ENCODE measurements around the gene ANO10.
"Not testable (repeated sequence)": the region's sequence is repeated elsewhere in the genome, so short reads cannot be mapped to it uniquely, and the experiment has no call there.

ANO10 gene

GRCh38 chr3:43378066-43378935, 243.5 kb downstream of the ANO10 start:
- DNase-seq (ENCODE audit: low read depth, low spot score): peak; percentile 39

GRCh38 chr3:43373560-43373928, 248.3 kb downstream of the ANO10 start:
- peak; percentile 13 for DNase-seq (ENCODE audit: low read depth, low spot score)

GRCh38 chr3:43372809-43373559, 248.8 kb downstream of the ANO10 start:
- DNase-seq (ENCODE audit: low read depth, low spot score): peak; percentile 56

- DNase-seq (ENCODE audit: low read depth, low spot score): no peak
Measured at GRCh38 chr3:43372007-43372740, 249.6 kb downstream of the ANO10 start.

DNA sequence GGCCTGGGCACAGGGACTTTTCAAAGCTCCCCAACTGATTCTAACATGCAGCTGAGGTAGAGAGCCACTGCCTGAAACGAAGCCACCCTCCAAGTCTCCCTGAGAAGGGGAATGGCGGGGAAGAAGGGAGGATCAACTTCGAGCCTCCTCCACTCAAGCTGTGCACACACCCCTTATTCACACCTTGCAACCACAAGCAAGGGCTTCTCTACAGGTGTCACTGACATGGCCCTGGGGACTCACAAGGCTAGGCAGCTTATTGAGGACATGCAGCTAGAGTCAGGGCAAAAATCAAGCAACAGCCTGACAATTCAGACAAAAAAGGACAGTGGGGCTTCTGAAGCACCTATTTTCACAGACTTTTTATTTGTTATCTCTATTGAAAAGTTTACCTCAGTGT, 250.3 kb downstream of the ANO10 start:
- DNase-seq (ENCODE audit: low read depth, low spot score): no peak

GRCh38 chr3:43370293-43370980, 251.4 kb downstream of the ANO10 start:
- no peak for DNase-seq (ENCODE audit: low read depth, low spot score)

- no peak for DNase-seq (ENCODE audit: low read depth, low spot score)
Measured at GRCh38 chr3:43369404-43370292, 252.2 kb downstream of the ANO10 start.

DNA sequence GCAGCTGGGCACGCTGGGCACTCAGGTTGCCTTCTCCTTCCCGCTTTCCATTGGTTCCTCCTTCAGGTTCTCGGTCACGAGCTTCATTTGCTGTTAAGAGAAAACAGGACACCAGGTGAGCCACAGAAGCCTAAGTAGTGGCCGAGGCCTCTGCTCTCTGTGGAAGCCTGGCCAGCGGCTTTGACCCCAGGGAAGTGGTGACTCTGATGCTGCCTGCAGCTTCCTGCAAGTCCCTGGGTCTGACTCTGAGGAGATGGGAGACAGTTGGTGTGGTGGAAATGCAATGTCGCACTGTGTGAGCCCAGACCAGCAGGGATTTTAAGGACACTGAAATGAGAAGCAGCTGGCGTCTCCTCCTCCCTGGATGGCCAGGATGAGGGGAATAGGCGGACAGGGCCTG, 254.9 kb downstream of the ANO10 start:
- no peak for DNase-seq (ENCODE audit: low read depth, low spot score)

- DNase-seq (ENCODE audit: low read depth, low spot score): no peak
Measured at GRCh38 chr3:43366481-43366880, 255.3 kb downstream of the ANO10 start.

DNA sequence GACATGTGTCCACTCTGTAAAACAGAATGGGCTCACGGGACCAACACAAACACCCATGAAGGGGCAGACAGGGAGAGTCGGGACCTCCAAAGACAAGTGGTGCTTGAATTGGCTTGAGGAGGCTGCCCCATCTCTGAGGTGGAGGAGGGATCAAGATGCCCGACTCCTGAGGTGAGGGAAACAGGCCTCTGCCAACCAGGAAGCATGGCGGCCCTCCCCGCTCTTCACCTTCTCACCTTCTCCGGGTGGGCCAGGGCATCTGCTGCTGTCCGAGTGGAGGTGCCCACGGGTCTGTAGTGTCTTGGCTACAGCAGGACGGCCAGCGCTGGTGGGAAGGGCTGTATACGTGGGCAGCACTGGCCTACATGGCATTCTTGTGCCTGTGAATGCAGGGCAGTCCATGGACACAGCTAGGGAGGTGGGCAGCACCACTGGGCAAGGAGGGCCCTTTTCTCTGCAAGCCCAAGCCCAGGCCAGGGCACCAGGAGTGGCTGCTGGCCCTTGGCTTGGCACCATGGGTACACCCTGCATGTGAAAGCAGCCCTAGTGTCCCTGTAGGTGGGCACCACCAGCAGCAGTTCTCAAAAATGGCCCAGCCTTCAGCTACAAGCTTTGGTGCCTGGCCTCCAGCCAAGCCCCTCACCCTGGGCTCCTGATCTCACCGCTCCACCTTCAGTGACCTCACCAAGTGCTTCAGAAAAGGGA, 256.1 kb downstream of the ANO10 start:
- DNase-seq (ENCODE audit: low read depth, low spot score): no peak

DNA sequence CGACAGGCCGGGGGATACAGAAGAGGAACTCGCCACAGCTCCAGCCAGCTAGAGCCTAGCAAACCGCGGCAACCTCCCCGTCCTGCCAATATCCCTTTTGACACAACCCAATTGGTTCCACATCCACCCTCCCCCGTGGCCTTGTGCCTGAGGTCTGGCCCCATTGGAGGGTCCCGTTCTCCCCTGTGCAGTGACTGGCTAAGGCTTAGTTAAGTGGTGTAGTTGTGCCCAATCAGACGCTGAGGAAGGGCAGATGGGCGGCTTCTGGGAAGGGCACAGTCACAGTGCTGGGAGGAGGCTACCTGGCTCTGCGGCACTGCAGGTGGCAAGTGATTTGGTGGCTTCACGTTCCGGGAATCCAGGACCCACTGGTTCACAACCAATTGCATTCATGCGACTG, 256.9 kb downstream of the ANO10 start:
- no peak for DNase-seq (ENCODE audit: low read depth, low spot score)

GRCh38 chr3:43364494-43364893, 257.3 kb downstream of the ANO10 start:
- DNase-seq (ENCODE audit: low read depth, low spot score): no peak

DNA sequence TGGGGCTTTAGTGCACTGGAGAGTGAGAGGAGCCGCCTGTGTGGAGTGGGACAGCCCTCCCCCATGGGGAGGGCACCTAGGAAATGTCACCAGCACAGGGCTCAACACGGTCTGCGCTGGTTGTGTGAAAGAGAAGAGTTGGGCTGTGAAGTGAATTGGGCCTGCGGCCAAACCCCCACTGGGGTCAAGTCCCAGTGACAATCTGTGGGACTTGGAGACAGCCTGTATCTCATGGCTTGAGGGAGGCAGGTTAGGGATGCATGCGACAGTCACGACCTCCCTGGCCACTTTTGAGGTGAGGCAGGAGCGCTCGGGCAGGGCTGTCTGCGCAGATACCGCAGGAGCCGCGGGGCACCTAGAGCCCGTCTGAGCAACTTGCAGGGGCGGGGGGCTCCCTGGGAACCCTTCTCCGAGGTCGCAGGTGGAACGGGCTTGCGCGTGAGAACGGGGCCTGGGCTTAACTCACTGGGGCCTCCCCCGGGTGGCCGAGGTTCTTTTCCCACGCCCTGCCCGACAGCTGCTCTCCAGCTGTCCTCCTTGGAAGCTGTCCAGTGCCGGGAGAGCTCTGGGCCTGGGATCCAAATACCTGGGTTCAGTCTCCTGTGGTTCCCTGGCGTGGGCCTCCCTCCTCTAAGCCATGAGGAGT, 258.1 kb downstream of the ANO10 start:
- no peak for DNase-seq (ENCODE audit: low read depth, low spot score)

DNA sequence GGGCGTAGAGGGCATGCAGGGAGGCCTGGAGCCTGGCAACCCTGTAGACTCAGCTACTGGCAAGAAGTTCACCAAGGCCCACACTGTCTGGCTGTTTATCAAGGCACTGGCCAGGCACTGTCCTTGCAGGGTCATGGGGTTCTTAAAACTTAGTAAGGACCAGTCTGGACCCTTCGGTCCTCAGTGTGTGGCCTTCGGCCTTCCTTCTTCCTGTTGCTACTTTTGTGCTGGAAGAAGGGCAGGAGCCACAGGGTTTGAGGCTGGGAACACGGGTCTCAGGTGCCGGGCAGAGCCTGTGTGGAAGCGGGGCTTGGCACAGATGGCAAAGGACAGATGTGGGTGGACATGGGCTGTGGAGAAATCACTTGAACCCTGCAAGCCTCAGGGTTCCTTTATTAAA, 258.9 kb downstream of the ANO10 start:
- no peak for DNase-seq (ENCODE audit: low read depth, low spot score)

DNA sequence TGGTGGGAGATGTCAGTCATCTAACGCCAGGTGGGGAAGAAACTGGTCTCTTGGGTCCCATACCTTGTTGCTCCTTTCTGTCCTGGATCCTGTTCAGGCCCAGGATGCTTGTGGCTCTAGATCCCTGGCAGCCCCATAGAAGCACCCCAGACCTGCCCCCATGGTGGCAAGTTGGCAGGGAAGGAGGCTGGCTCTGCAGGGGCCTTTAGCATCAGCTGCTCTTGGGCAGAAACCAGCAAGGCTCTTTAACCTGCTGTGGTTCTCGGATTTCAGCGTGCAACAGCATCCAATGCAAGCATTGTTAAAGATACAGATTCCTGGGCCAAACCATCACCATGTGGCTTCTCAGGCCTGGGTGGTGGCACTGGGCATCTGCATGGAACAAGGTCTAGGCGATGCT, 259.6 kb downstream of the ANO10 start:
- no peak for DNase-seq (ENCODE audit: low read depth, low spot score)

GRCh38 chr3:43361077-43361476, 260.7 kb downstream of the ANO10 start:
- DNase-seq (ENCODE audit: low read depth, low spot score): no peak

DNA sequence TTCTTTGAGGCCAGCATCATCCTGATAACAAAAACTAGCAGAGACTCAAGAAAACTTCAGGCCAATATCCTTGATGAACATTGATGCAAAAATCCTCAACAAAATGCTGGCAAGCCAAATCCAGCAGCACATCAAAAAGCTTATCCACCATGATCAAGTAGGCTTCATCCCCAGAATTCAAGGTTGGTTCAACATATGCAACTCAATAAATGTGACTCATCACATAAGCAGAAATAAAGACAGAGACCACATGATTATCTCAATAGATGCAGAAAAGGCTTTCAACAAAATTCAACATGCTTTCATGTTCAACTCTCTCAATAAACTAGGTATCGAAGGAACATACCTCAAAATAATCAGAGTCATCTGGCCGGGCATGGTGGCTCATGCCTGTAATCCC, 265.8 kb downstream of the ANO10 start:
- not testable (repeated sequence) for DNase-seq (ENCODE audit: low read depth, low spot score)

DNA sequence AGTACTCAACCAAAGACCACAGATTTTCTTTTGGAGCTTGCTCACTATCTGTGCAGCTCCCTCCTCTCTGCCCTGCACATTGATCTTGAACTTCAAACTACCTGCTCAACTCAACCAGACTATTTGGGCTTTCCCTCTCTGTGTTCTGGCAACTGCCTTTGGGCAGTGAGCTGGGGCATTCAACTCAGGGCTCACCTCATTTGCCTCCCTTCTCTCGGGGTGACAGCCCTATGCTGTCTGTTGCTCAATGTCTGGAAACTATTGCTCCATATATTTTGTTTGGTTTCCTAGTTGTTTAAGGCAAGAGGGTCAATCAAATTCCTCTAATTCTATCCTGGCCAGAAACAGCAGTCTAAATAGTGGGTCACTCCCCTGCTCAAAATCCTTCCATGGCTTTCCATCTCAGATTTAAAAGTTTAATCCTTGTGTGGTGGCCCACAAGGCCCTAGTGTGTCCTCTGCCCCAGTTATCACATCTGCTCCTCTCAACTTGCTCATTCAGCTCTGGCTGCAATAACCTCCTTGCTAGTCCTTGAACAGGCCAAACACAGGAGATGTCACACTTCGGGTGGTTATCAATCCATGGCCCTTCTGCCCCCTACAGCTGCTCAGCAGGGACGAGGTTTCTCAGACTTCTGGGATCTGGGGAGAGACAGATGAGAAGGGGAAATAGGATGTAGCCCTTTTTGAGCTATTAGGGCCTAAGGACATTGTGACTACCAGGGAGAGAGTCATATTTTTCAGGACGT, 267.7 kb downstream of the ANO10 start:
- DNase-seq (ENCODE audit: low read depth, low spot score): no peak

DNA sequence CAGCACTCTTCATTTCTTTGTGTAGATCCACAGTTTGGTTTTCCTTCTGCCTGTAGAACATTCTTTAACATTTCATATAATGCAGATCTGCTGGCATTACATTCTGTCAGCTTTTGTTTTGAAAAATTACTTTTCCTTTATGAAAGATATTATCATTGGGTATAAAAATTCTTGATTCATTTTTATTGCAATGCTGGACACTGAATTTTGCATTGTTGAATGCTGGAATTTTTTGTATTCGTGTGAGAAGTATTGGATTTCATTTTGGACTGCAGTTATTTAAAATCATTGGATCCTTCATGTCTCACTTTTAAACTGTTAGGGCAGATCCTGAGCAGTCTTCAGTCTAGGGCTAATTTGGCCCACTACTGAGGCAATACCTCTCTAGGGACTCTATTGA, 268.4 kb downstream of the ANO10 start:
- DNase-seq (ENCODE audit: low read depth, low spot score): no peak
